HT-29 (cell line): Measurements from ENCODE around the gene ABCC12. TPM values are rescaled to one million over a fixed set of nuclear protein-coding genes. Genes with fewer than 3 reads are reported as not detected.
"Not testable (repeated sequence)": the region's sequence is repeated elsewhere in the genome, so short reads cannot be mapped to it uniquely, and the experiment has no call there.

Experiments used
- DNase-seq: peaks from one replicate; pipeline ENCODE4 v3.0.0-alpha.2; 2015; ENCODE audit warnings: low spot score
- total RNA-seq: library from RNA; depleted of rRNA; stranded (reverse); fragments of >200 nt; shearing (Covaris generic); gene quantifications from 2 replicates; pipeline ENCODE4 v1.2.3, GENCODE V29; 2014

Gene ABCC12
- total RNA-seq, 1 experiment from 2014 or later, result not detected

DNA sequence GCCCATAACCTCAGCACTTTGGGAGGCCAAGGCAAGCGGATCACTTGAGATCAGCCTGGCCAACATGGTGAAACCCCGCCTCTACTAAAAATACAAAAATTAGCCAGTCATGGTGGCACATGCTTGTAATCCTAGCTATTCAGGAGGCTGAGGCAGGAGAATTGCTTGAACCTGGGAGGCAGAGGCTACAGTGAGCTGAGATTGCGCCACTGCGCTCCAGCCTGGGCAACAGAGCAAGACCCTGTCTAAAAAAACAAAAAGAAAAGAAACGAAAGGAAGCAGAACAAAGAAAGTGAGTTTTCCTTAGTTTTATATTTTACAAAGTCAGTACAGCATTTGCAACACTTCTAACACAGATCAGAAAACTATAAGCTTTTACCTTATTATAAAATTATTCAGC, 10.8 kb upstream of the ABCC12 start:
- DNase-seq, result not testable (repeated sequence)

DNA sequence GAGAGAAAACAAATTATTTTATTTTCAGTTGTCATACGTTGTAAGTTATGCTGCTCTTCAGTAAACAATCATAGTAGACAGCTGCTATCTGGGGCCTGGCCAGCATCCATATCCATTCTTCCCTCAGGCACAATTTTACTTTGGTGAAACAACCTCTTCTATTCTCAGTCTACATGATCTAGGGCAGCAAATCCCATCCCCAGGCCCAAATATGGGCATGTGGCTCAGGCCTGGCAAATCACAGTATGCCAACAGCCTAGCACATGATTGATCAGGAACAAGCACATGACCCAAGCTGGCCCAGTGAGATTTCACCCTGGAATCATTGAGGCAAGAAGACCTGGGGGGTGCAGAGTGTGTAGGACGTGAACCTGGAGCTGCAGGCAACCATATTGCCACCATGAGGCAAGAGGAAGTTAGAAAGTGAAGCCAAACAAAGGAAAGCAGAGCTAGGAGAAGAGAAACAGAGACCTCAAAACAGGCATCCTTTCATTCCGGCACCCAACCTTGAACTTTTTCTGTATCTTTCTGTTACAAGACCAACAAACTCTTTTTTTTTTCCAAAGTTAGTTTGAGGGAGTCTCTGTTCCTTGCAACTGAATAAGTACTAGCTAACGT, 10.3 kb upstream of the ABCC12 start:
- no peak for DNase-seq

DNA sequence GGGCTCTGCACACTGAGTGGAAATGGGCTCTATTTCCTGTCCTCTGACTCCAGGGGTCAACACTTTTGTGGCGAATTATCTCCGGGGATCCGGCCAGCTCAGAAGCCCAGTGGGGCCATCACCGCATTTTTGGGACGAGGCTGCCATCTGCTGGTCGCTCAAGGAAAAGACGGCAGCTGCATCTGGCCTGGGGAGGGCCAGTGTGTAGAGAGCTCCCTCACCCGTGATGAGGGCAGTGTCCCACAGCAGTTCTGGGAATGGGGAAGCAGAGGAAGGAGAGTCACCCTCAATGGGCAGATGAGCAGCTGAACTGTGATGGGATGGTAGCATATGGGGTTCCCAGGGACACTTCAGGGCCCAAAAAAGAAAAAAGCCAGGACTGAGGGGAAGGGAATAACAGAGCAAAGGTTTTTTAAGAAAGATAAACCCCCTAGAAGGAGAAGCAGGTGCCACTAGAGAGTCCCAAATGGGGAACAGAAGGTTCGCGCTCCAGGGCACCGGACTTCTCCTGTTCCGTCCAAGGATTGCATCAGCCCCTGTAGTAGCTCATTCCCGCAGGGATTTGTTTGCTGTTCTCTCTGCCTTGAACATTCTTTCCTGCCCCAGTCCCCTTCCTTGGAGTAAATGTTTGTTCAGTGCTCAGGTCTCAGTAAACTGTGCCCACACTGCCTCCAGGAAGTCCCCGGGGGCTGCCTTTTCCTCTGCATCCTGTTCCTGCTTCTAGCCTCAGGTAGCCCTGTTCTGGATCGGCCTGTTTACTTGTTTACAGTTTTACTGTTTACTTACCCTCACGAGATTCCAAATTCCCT, 9.3 kb upstream of the ABCC12 start:
- peak; percentile 72 for DNase-seq

DNA sequence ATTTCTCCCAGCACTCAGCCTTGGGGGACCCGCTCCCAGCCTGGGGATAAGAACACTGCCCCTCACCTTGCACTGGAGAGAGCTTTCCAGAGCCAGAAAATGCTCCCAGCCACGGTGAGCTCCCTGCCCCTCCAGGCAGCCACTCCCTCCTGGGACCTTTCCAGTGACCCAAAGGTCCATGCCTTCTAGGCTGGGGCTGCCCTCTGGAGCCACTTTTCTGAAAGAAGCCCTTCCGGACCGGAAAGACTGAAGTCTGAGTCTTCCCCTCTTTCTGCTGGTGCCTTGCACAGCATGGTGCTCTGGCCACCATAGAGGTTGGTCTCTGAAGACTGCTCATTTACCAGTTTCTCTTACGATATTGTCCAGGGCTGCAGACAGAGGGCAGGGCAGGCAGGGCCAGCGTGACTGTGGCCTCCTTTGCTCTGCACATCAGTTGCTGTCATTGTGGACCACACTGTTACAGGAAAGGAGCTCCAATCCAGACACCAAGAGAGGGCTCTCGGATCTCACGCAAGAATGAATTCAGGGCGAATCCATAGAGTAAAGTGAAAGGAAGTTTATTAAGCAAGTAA, 7.1 kb upstream of the ABCC12 start:
- DNase-seq, result no peak

DNA sequence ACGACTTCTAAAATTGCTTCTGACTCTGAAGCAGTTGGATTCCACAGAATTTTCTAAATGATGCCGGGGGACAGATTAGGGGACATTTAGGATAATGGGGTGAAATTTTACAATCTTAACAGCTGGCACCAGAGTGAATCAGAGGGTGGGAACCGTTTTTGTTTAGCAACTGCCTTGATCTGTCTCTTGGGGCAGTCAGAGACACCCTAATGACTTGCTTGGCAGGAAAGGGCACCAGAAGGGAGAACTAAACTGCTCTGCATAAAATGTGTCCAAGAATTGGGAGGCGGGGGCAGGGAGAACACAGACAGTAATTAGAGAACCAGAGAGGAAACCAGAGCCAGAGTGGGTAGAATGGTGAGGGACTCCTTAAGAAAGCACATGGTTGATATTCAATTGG, 6.1 kb upstream of the ABCC12 start:
- no peak for DNase-seq

DNA sequence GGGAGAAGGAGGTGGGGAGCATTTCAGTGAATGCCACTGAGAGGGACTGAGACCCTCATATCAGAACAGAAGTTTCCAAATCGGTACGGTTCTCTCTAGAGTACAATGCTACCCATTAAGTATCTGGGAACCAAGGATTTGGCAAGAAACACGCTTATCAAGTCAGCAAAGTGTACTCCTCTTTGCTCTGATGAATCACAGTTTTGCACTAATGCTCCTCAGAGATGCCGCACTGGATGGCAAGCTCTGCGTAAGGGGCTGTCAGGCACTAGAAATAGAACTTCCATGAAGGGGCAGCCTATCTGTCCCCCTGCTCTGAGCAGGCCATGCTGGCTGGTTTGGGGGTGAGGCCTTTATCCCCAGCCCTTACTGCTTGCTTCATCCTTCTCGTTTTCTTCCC, 4.8 kb upstream of the ABCC12 start:
- DNase-seq, result no peak

DNA sequence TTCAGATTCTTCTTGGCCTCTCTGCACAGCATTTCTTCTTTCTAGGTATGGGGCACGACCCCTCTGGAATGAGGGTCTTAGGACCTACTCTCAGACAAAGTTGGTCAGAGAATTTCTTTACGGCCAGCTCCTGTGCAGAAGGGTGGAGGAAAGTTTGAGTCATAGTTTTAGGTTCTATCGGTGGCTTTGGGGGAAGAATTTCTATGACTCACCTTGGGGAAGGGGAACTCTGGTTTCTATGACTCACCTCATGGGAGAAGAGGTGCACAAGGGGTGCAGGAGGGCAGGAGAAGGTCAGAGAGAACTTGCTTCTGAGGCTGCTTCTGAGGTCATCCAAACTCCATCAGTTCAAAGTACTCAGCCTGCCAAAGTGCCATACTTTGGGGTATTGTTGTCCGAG, 2.5 kb upstream of the ABCC12 start:
- no peak for DNase-seq

DNA sequence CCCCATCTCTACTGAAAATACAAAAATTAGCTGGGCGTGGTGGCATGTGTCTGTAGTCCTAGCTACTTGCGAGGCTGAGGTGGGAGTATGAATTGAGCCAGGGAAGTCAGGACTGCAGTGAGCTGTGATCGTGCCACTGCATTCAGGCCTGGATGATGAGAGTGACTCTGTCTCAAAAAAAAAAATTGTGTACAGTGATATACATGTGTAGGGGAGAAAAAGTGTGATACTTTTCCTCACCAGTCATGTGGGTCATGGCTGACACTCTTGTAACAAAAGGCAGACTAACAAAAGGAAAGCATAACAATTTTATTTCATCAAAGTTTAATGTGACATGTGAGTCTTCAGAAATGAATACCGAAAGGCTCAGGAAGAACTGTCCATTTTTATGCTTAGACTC, 2.0 kb upstream of the ABCC12 start:
- no peak for DNase-seq

DNA sequence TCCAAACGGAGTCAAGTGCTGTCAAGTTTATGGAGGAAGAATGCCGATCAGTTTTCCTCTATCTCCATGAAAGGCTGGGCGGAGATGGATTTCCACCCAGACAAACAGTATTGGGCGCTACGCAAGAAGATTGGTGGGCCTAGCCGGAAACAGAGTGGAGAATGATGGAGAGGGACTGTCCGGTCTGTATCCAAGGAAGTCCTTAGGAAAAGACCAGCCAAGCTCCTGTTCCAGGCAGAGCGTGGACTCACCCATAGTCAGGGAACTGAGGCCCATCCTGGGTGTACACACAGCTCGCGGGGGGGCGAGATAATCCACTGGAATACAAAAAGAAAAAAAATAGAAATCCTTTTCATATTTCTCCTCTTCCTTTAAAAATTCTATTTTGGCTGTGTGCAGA, 1.5 kb upstream of the ABCC12 start:
- DNase-seq, result no peak

DNA sequence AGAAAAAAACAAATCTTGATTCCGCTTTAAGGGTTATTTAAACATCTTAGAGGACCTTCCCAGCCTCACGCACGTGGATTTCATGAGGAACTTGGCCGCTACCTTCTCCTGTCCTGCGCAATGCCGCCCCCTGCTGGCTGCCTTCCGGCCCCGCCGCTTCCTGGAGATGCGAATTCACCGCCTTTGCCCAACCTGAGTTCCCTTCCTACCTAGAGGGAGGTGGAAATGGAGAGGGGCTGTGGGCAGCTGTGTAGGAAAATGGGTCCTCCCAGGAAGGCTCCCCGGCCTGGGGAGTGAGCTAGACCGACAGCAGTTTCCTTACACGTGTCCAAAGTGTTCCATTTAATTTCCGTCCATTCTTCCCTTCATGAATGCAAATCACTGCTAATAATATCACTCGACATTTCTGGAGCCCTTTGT, 1.0 kb upstream of the ABCC12 start:
- DNase-seq, result peak; percentile 66

DNA sequence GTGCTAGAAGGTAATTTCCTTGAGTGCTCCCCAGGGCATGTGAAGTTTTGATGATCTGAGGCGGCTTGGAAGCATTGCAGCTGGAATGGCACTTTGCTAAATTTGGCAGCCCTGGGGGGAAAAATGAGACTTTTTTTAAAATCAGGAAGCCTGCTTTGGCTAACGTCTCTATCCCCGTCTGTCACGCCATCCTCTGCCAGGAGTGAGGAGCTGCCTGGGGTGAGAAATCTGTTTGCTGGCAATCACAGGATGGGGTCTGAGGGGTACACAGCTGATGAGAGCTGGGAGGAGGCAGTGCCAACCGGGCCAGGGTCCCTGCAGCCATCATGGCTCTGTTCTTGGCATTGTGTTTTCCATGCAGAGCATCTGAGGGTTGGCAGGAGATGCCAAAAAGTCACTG, 2.0 kb downstream of the ABCC12 start:
- DNase-seq, result no peak

DNA sequence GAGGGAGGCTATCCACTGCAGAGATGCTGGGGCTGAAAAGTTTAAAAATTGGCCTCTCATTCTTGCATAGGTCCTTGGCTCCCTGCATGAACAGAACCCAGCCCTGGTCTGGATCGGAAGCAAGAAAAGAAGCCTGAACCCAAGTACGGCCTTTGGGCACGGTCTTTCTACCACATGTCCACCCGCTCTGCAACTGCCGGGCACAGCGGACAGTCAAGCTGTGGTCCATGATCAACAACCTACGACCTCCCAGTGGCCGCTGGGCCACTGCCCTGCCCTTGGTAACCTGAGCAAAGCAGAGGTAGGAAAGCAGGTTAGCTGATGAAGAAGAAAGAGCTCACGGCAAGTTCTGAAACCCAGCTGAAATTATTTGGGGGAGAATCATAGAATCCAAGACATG, 3.6 kb downstream of the ABCC12 start:
- no peak for DNase-seq

DNA sequence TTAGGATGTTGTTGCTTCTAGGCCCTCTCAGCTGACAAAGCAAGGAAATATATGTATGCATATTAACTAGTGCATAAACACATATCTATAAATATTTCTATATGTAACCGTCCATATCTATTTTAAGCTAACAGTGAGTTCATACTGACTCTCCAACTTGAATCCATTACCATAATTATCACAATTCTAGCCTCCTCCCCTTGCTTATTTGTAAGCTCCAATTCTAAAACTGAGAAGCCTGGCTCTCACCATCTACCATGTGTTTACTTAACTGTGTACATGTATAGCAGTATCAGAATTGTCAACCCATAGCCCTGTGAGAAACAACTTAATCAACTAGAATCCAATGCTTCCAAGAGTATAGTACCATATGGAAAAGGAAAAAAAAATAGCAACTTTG, 5.1 kb downstream of the ABCC12 start:
- DNase-seq, result no peak

DNA sequence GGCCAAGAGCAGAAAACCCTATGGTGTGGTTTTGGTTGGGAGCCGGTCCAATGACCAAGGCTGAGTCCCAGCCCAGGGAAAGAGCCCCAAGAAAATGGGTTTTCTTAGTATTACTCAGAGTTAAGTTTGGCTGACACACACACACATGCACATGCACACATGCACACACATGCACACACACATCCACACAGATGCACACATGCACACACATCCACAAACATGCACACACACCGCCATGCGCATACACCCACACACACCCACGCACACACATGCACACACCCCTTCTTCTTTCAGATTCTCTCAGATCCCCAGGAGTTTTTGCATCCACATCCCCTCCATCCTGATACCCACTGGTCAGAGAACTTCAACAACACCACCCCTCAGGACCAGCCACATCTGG, 9.1 kb downstream of the ABCC12 start:
- no peak for DNase-seq

DNA sequence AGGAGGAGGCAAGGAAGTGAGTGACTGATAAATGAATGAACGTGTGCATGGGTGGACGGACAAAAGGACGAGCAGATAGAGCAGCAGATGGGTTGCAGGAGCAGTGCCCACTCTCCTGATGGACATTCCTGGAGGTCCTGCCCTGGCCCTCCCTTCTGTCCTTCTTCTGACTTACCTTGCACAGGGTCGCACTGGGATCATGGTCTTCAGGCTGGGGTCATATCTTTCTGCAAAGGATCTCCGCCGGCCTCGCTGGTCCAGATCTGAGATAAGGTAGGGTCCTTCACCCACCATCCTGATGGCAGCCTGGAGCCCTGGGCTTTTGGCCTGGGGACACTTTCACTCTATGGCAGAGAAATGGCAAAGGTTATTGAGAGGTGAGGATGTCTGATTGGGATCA, 9.7 kb downstream of the ABCC12 start:
- no peak for DNase-seq

DNA sequence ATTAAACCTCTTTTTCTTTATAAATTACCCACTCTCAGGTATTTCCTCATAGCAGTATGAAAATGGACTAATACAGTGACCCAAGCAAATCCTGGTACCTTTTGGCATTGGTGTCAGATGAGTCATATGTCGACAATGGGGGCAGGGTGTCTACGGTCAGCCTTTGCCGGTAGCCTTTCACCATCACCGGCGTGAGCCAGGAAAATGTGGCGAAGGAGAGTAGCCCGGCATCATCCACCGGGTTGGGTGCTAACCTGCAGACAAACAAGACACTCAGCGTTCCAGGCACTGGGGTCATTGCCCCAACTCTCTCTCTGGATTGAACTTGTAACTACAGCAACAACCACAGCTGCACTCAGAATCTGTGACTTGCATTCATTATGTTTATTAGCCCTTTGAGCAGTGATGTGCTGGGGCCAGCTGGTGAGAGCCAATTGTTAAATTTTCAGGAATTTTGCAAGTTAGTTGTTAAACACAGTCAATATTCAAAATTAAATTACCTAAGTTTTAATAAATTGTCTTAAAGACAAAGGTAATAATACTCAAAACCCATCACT, 11.9 kb downstream of the ABCC12 start:
- no peak for DNase-seq

DNA sequence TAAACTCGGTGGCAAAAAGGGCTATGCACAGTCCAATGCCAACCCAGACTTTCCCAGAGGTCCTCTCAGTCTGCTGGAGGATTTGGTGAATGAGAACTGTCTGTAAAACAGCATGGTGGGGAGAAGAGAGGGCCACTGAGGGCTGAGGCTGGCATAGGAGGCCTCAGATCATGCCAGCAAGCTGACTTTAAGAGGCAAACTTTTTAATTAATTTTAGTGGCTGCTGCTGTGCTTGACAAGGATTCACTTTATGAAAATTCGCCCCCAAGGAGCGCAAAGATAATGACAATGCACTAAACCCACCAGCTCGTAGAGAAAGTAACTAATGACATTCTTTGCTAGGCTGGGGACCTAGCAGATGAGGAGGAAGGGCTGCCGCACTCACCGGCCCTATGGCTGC, 15.0 kb downstream of the ABCC12 start:
- no peak for DNase-seq

DNA sequence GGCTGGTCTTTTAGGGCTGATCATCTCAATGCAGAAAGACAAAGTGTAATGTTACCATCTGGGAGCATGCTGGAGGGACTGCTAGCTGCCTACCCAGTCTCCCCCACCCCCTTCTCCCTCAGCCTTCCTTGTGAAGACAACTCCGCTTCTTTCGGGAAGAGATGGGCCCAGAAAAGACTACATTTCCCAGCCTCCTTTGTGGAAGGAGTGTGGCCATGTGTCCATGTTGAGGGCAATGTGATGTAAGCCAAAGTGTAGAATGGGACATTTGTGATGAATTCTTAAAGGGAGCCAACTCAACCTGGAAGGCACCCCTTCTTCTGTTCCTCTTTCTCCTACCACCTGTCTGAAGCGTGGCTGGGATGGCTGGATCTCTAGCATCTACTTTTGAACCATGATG, 16.3 kb downstream of the ABCC12 start:
- no peak for DNase-seq

DNA sequence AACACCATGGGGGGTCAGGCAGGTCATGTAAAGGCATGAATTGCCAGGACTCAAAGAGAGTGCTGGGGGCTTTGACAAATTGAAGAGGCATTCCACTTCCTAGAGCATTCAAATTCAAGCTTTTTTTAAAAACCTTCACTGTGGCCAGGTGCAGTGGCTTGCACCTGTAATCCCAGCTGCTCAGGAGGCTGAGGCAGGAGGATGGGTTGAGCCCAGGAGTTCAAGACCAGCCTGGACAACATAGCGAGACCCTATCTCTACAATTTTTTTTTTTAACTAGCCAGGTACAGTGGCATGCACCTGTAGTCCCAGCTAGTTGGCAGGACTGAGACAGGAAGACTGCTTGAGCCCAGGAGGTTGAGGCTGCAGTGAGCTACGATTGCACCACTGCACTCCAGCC, 17.2 kb downstream of the ABCC12 start:
- DNase-seq, result no peak

DNA sequence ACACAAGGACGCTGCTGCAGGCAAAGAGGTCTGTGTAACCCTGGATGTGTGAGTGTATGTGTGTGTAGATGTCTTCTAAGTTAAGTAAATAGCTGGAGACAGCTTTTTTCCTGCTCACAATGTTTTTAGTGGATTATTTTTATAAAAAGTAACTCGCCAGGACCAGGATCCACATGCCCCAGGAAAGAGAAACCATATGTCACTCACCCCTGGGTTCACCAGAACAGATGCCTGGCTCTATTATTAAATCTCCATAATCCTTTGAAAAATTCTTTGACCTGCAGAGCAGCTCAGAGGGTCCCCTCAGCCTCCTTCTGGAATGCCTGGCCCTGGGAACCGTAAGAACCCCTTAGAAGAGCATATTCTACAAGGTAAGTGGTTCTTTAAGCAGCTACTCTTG, 18.0 kb downstream of the ABCC12 start:
- DNase-seq, result no peak

DNA sequence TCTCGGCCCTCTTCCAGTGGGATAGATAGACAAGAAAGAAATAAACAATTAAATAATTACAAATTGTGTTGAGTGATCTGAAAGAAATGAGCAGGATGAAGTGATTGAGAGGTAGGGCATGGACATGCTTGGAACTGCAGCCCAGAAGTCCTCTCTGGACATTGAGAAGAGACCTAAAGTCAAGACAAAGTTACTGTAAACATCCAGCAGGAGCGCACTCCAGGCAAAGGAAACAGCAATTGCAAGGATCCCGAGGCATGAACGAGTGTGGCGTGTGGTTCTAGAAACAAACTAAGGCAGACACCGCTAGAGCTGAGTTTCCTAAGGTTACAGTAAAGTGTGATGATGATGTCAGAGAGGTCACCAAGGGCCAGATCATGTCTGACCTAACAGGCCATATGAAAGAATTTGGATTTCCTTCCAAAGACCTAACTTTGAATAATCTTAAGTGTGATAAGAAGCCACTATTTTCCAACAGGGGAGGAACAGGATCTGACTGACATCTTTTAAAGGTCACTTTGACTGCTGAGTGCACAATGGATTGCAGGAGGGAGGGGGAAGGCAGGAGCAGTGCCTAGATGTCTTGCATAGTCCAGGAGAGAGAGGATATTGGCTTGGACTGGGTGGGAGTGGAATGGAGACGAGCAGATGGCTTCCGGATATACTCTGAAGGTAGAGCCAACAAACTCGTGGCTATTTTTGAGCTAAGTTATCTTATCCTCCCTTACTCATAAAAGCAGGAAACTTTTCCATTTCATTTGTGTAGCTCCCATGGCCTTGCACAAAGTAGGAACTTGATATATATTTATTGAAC, 19.0 kb downstream of the ABCC12 start:
- DNase-seq, result no peak
